Activated naive CD8-positive, alpha-beta T cell (primary cell): ENCODE data around the gene MAGEB1.

Source experiments
- H3K27ac Mint-ChIP-seq: one replicate; pipeline ENCODE4 v1.8.0; 2021; ENCODE audit warnings: mixed read lengths
- H3K27me3 Mint-ChIP-seq: one replicate; pipeline ENCODE4 v1.8.0; 2021; ENCODE audit warnings: mixed read lengths
- H3K36me3 Mint-ChIP-seq: one replicate; pipeline ENCODE4 v1.8.0; 2021; ENCODE audit warnings: mixed read lengths
- H3K4me1 Mint-ChIP-seq: one replicate; pipeline ENCODE4 v1.8.0; 2021; ENCODE audit warnings: low read depth, mixed read lengths
- H3K4me3 Mint-ChIP-seq: one replicate; pipeline ENCODE4 v1.8.0; 2021; ENCODE audit warnings: mild to moderate bottlenecking, mixed read lengths
- H3K9me3 Mint-ChIP-seq: one replicate; pipeline ENCODE4 v1.8.0; 2021; ENCODE audit warnings: low read depth, mixed read lengths

The MAGEB1 gene

GRCh38 chrX:30246769-30247489, at the start of gene MAGEB1:
MAGEB1 (plus strand) TSS chrX:30247146; CDS start chrX:30250494, 3,348 bp downstream.
- Mint-ChIP-seq H3K4me1 (no peaks in the 10 kb centered on the region), H3K4me3 (no peak within 1 kb of the TSS), H3K27ac (no peak within 1 kb of the TSS), H3K36me3 (no peaks in the 10 kb centered on the region), H3K9me3 (no peaks in the 10 kb centered on the region), H3K27me3 (no peaks in the 10 kb centered on the region)

GRCh38 chrX:30212172-30212571, 34.8 kb upstream of the MAGEB1 start:
- Mint-ChIP-seq H3K36me3 (no peaks in the 10 kb centered on the region), H3K27ac (no peak overlapping the region), H3K4me3 (no peak overlapping the region), H3K4me1 (no peaks in the 10 kb centered on the region), H3K9me3 (no peaks in the 10 kb centered on the region), H3K27me3 (no peaks in the 10 kb centered on the region)

GRCh38 chrX:30215357-30215843, 31.5 kb upstream of the MAGEB1 start, which contains the start of gene MAGEB2:
MAGEB2 (plus strand) TSS chrX:30215563; CDS start chrX:30218581, 3,018 bp downstream.
- Mint-ChIP-seq H3K4me3 (no peak within 1 kb of the TSS), H3K27ac (no peak within 1 kb of the TSS), H3K27me3 (no peaks in the 10 kb centered on the region), H3K36me3 (no peaks in the 10 kb centered on the region), H3K9me3 (no peaks in the 10 kb centered on the region), H3K4me1 (no peaks in the 10 kb centered on the region)

GRCh38 chrX:30217465-30217864, 29.5 kb upstream of the MAGEB1 start:
- Mint-ChIP-seq H3K9me3 (no peaks in the 10 kb centered on the region), H3K27ac (no peak overlapping the region), H3K27me3 (no peaks in the 10 kb centered on the region), H3K36me3 (no peaks in the 10 kb centered on the region), H3K4me3 (no peak overlapping the region), H3K4me1 (no peaks in the 10 kb centered on the region)

- no peaks in the 10 kb centered on the region for H3K36me3 Mint-ChIP-seq
- H3K4me1 Mint-ChIP-seq: no peaks in the 10 kb centered on the region
- no peaks in the 10 kb centered on the region for H3K9me3 Mint-ChIP-seq
- H3K4me3 Mint-ChIP-seq: no peak overlapping the region
- no peaks in the 10 kb centered on the region for H3K27me3 Mint-ChIP-seq
- no peak overlapping the region for H3K27ac Mint-ChIP-seq
Observed at GRCh38 chrX:30219372-30219771, 27.6 kb upstream of the MAGEB1 start.

GRCh38 chrX:30220661-30221060, 26.3 kb upstream of the MAGEB1 start:
- H3K9me3 Mint-ChIP-seq: no peaks in the 10 kb centered on the region
- H3K27me3 Mint-ChIP-seq: no peaks in the 10 kb centered on the region
- no peak overlapping the region for H3K4me3 Mint-ChIP-seq
- no peaks in the 10 kb centered on the region for H3K4me1 Mint-ChIP-seq
- H3K27ac Mint-ChIP-seq: no peak overlapping the region
- no peaks in the 10 kb centered on the region for H3K36me3 Mint-ChIP-seq

GRCh38 chrX:30224536-30224935, 22.4 kb upstream of the MAGEB1 start:
- Mint-ChIP-seq H3K27me3 (no peaks in the 10 kb centered on the region), H3K4me1 (no peaks in the 10 kb centered on the region), H3K9me3 (no peaks in the 10 kb centered on the region), H3K36me3 (no peaks in the 10 kb centered on the region), H3K4me3 (no peak overlapping the region), H3K27ac (no peak overlapping the region)

GRCh38 chrX:30228526-30228925, 18.4 kb upstream of the MAGEB1 start:
- Mint-ChIP-seq H3K27ac (no peak overlapping the region), H3K36me3 (no peaks in the 10 kb centered on the region), H3K27me3 (no peaks in the 10 kb centered on the region), H3K9me3 (no peaks in the 10 kb centered on the region), H3K4me3 (no peak overlapping the region), H3K4me1 (no peaks in the 10 kb centered on the region)

- Mint-ChIP-seq H3K9me3 (no peaks in the 10 kb centered on the region), H3K27ac (no peak within 1 kb of the TSS), H3K36me3 (no peaks in the 10 kb centered on the region), H3K4me3 (no peak within 1 kb of the TSS), H3K27me3 (no peaks in the 10 kb centered on the region), H3K4me1 (no peaks in the 10 kb centered on the region)
Observed at GRCh38 chrX:30230395-30230794, 16.6 kb upstream of the MAGEB1 start, which contains the start of gene MAGEB3. MAGEB3 (plus strand) TSS chrX:30230657; CDS start chrX:30235925, 5,268 bp downstream.

- H3K9me3 Mint-ChIP-seq: no peaks in the 10 kb centered on the region
- H3K27ac Mint-ChIP-seq: no peak within 1 kb of the TSS
- no peaks in the 10 kb centered on the region for H3K4me1 Mint-ChIP-seq
- no peaks in the 10 kb centered on the region for H3K36me3 Mint-ChIP-seq
- H3K27me3 Mint-ChIP-seq: no peaks in the 10 kb centered on the region
- H3K4me3 Mint-ChIP-seq: no peak within 1 kb of the TSS
Observed at GRCh38 chrX:30241724-30242415, 5.1 kb upstream of the MAGEB1 start, which contains the start of gene MAGEB4. MAGEB4 (plus strand) TSS chrX:30242000; CDS start chrX:30242136, 136 bp downstream.

- no peak overlapping the region for H3K27ac Mint-ChIP-seq
- H3K4me3 Mint-ChIP-seq: no peak overlapping the region
- no peaks in the 10 kb centered on the region for H3K4me1 Mint-ChIP-seq
- H3K27me3 Mint-ChIP-seq: no peaks in the 10 kb centered on the region
- H3K36me3 Mint-ChIP-seq: no peaks in the 10 kb centered on the region
- H3K9me3 Mint-ChIP-seq: no peaks in the 10 kb centered on the region
Observed at GRCh38 chrX:30248854-30249253, 1.9 kb downstream of the MAGEB1 start.

- Mint-ChIP-seq H3K9me3 (peaks cover 3% of the 10 kb centered on the region), H3K27me3 (peaks cover 3% of the 10 kb centered on the region), H3K36me3 (no peaks in the 10 kb centered on the region), H3K4me3 (no peak overlapping the region), H3K27ac (no peak overlapping the region), H3K4me1 (no peaks in the 10 kb centered on the region)
Observed at GRCh38 chrX:30253257-30253656, 6.3 kb downstream of the MAGEB1 start.

GRCh38 chrX:30259927-30260326, 13.0 kb downstream of the MAGEB1 start:
- Mint-ChIP-seq H3K4me1 (no peaks in the 10 kb centered on the region), H3K27ac (no peak overlapping the region), H3K36me3 (no peaks in the 10 kb centered on the region), H3K27me3 (peaks cover 3% of the 10 kb centered on the region), H3K4me3 (no peak overlapping the region), H3K9me3 (peaks cover 3% of the 10 kb centered on the region)

- no peak overlapping the region for H3K27ac Mint-ChIP-seq
- no peaks in the 10 kb centered on the region for H3K4me1 Mint-ChIP-seq
- no peaks in the 10 kb centered on the region for H3K36me3 Mint-ChIP-seq
- no peak overlapping the region for H3K4me3 Mint-ChIP-seq
- H3K27me3 Mint-ChIP-seq: peaks cover 3% of the 10 kb centered on the region
- H3K9me3 Mint-ChIP-seq: peaks cover 2% of the 10 kb centered on the region
Observed at GRCh38 chrX:30261012-30261411, 14.1 kb downstream of the MAGEB1 start.

GRCh38 chrX:30262763-30263162, 15.8 kb downstream of the MAGEB1 start:
- H3K36me3 Mint-ChIP-seq: no peaks in the 10 kb centered on the region
- H3K4me3 Mint-ChIP-seq: no peak overlapping the region
- no peaks in the 10 kb centered on the region for H3K9me3 Mint-ChIP-seq
- H3K27me3 Mint-ChIP-seq: no peaks in the 10 kb centered on the region
- H3K27ac Mint-ChIP-seq: no peak overlapping the region
- no peaks in the 10 kb centered on the region for H3K4me1 Mint-ChIP-seq
